ES-I3 (cell line): ENCODE measurements around the gene SCYGR1.
"Not testable (repeated sequence)": the region's sequence is repeated elsewhere in the genome, so short reads cannot be mapped to it uniquely, and the experiment has no call there.

Experiments
- H3K36me3 ChIP-seq: 2 replicates; pipeline ENCODE4 v1.6.1; 2013; ENCODE audit warnings: mild to moderate bottlenecking, low read length, control low read depth, moderate library complexity; ENCODE audit not compliant: insufficient read depth
- H3K4me1 ChIP-seq: 2 replicates; pipeline ENCODE4 v1.6.1; 2013; ENCODE audit warnings: mild to moderate bottlenecking, control low read depth, low read length; ENCODE audit not compliant: insufficient read depth
- H3K9ac ChIP-seq: 2 replicates; pipeline ENCODE4 v1.6.1; 2013; ENCODE audit warnings: low read depth, mild to moderate bottlenecking, low read length, moderate library complexity
- H3K9me3 ChIP-seq: 2 replicates; pipeline ENCODE4 v1.6.1; 2013; ENCODE audit warnings: mild to moderate bottlenecking, low read length, moderate library complexity; ENCODE audit not compliant: control insufficient read depth, insufficient read depth

SCYGR1 gene

GRCh38 chr2:227387583-227387982, at the start of gene SCYGR1:
SCYGR1 (minus strand) TSS chr2:227387949; CDS start chr2:227387949, 0 bp downstream.
- not testable (repeated sequence) for H3K9ac ChIP-seq, H3K9me3 ChIP-seq, H3K4me1 ChIP-seq, H3K36me3 ChIP-seq

GRCh38 chr2:227436436-227437174, 48.9 kb upstream of the SCYGR1 start:
- H3K9me3 ChIP-seq = peaks cover 12% of the 10 kb centered on the region
- no peaks in the 10 kb centered on the region for H3K4me1 ChIP-seq

GRCh38 chr2:227433171-227433570, 45.4 kb upstream of the SCYGR1 start:
- Histone ChIP-seq H3K9me3 (peaks cover 12% of the 10 kb centered on the region), H3K36me3 (no peaks in the 10 kb centered on the region), H3K4me1 (no peaks in the 10 kb centered on the region), H3K9ac (no peak overlapping the region)

More at GRCh38 chr2:227436436-227437174, 48.9 kb upstream of the SCYGR1 start:
- Histone ChIP-seq H3K9ac (no peak overlapping the region), H3K36me3 (no peaks in the 10 kb centered on the region)

- H3K9me3 ChIP-seq = peaks cover 12% of the 10 kb centered on the region
- no peaks in the 10 kb centered on the region for H3K36me3 ChIP-seq
- no peak overlapping the region for H3K9ac ChIP-seq
- H3K4me1 ChIP-seq = no peaks in the 10 kb centered on the region
Observed at GRCh38 chr2:227430639-227431038, 42.9 kb upstream of the SCYGR1 start.

GRCh38 chr2:227428731-227429285, 41.1 kb upstream of the SCYGR1 start:
- Histone ChIP-seq H3K9me3 (peaks cover 12% of the 10 kb centered on the region), H3K9ac (no peak overlapping the region), H3K36me3 (no peaks in the 10 kb centered on the region), H3K4me1 (no peaks in the 10 kb centered on the region)

- Histone ChIP-seq H3K4me1 (no peaks in the 10 kb centered on the region), H3K9ac (no peak overlapping the region), H3K36me3 (no peaks in the 10 kb centered on the region), H3K9me3 (no peaks in the 10 kb centered on the region)
Observed at GRCh38 chr2:227423656-227424499, 36.1 kb upstream of the SCYGR1 start.

- no peaks in the 10 kb centered on the region for H3K4me1 ChIP-seq
- no peak overlapping the region for H3K9ac ChIP-seq
- H3K36me3 ChIP-seq = no peaks in the 10 kb centered on the region
- H3K9me3 ChIP-seq = no peaks in the 10 kb centered on the region
Observed at GRCh38 chr2:227420087-227421052, 32.6 kb upstream of the SCYGR1 start.

GRCh38 chr2:227416701-227417100, 29.0 kb upstream of the SCYGR1 start:
- H3K9me3 ChIP-seq = no peaks in the 10 kb centered on the region
- no peak overlapping the region for H3K9ac ChIP-seq
- H3K4me1 ChIP-seq = no peaks in the 10 kb centered on the region
- no peaks in the 10 kb centered on the region for H3K36me3 ChIP-seq

- Histone ChIP-seq H3K36me3 (no peaks in the 10 kb centered on the region), H3K9me3 (no peaks in the 10 kb centered on the region), H3K9ac (no peak overlapping the region), H3K4me1 (no peaks in the 10 kb centered on the region)
Observed at GRCh38 chr2:227415538-227416424, 28.0 kb upstream of the SCYGR1 start.

- Histone ChIP-seq H3K9ac (no peak overlapping the region), H3K4me1 (no peaks in the 10 kb centered on the region), H3K9me3 (no peaks in the 10 kb centered on the region), H3K36me3 (no peaks in the 10 kb centered on the region)
Observed at GRCh38 chr2:227414846-227415245, 27.1 kb upstream of the SCYGR1 start.

GRCh38 chr2:227413371-227413770, 25.6 kb upstream of the SCYGR1 start:
- no peaks in the 10 kb centered on the region for H3K36me3 ChIP-seq
- H3K9ac ChIP-seq = no peak overlapping the region

GRCh38 chr2:227412877-227413276, 25.1 kb upstream of the SCYGR1 start:
- H3K36me3 ChIP-seq = no peaks in the 10 kb centered on the region
- no peak overlapping the region for H3K9ac ChIP-seq
- H3K4me1 ChIP-seq = no peaks in the 10 kb centered on the region
- no peaks in the 10 kb centered on the region for H3K9me3 ChIP-seq

More at GRCh38 chr2:227413371-227413770, 25.6 kb upstream of the SCYGR1 start:
- no peaks in the 10 kb centered on the region for H3K4me1 ChIP-seq
- no peaks in the 10 kb centered on the region for H3K9me3 ChIP-seq

GRCh38 chr2:227411990-227412350, 24.2 kb upstream of the SCYGR1 start:
- H3K9ac ChIP-seq = no peak overlapping the region
- no peaks in the 10 kb centered on the region for H3K9me3 ChIP-seq
- no peaks in the 10 kb centered on the region for H3K36me3 ChIP-seq
- no peaks in the 10 kb centered on the region for H3K4me1 ChIP-seq
